ENCODE data around the gene KIAA0930.
"Not testable (repeated sequence)": the region's sequence is repeated elsewhere in the genome, so short reads cannot be mapped to it uniquely, and the experiment has no call there.

Gene KIAA0930

GRCh38 chr22:45262931-45263462 is 22.3 kb upstream of the KIAA0930 start:
- DNase-seq (ENCODE audit: low read depth) = no peak

GRCh38 chr22:45262195-45262930 is 21.7 kb upstream of the KIAA0930 start:
- no peak for DNase-seq (ENCODE audit: low read depth)

- DNase-seq (ENCODE audit: low read depth) = no peak
Observed at GRCh38 chr22:45261407-45262088, 20.9 kb upstream of the KIAA0930 start.

- DNase-seq (ENCODE audit: low read depth) = not testable (repeated sequence)
Observed at GRCh38 chr22:45260395-45260759, 19.7 kb upstream of the KIAA0930 start.

- no peak for DNase-seq (ENCODE audit: low read depth)
Observed at GRCh38 chr22:45259754-45260394, 19.2 kb upstream of the KIAA0930 start.

- not testable (repeated sequence) for DNase-seq (ENCODE audit: low read depth)
Observed at GRCh38 chr22:45257941-45258340, 17.2 kb upstream of the KIAA0930 start.

GRCh38 chr22:45254789-45255278 is 14.1 kb upstream of the KIAA0930 start:
- no peak for DNase-seq (ENCODE audit: low read depth)

- DNase-seq (ENCODE audit: low read depth) = no peak
Observed at GRCh38 chr22:45254388-45254787, 13.7 kb upstream of the KIAA0930 start.

- no peak for DNase-seq (ENCODE audit: low read depth)
Observed at GRCh38 chr22:45253039-45253641, 12.4 kb upstream of the KIAA0930 start.

GRCh38 chr22:45251825-45252224 is 11.1 kb upstream of the KIAA0930 start:
- DNase-seq (ENCODE audit: low read depth) = no peak

- DNase-seq (ENCODE audit: low read depth) = no peak
Observed at GRCh38 chr22:45248832-45249561, 8.3 kb upstream of the KIAA0930 start.

- peak; percentile 50 for DNase-seq (ENCODE audit: low read depth)
Observed at GRCh38 chr22:45246060-45246985, 5.6 kb upstream of the KIAA0930 start.

- DNase-seq (ENCODE audit: low read depth) = no peak
Observed at GRCh38 chr22:45244916-45245315, 4.2 kb upstream of the KIAA0930 start.

- DNase-seq (ENCODE audit: low read depth) = no peak
Observed at GRCh38 chr22:45242778-45243191, 2.1 kb upstream of the KIAA0930 start.

GRCh38 chr22:45240104-45240809 is 437 bp downstream of the KIAA0930 start:
- DNase-seq (ENCODE audit: low read depth) = no peak

GRCh38 chr22:45239681-45240051 is 1.0 kb downstream of the KIAA0930 start:
- DNase-seq (ENCODE audit: low read depth) = no peak

- DNase-seq (ENCODE audit: low read depth) = no peak
Observed at GRCh38 chr22:45238957-45239680, 1.6 kb downstream of the KIAA0930 start.

- no peak for DNase-seq (ENCODE audit: low read depth)
Observed at GRCh38 chr22:45238076-45238956, 2.4 kb downstream of the KIAA0930 start.
